ENCODE data around the gene AMBRA1. TPM values are rescaled to one million over a fixed set of nuclear protein-coding genes. Genes with fewer than 3 reads are reported as not detected.
A peak's percentile ranks its signal among the peaks of the same experiment; 100 is the strongest.

Gene AMBRA1
- total RNA-seq, 4 donors from 2014 or later: 20.0 to 28.9 (median 26.0) TPM

DNA sequence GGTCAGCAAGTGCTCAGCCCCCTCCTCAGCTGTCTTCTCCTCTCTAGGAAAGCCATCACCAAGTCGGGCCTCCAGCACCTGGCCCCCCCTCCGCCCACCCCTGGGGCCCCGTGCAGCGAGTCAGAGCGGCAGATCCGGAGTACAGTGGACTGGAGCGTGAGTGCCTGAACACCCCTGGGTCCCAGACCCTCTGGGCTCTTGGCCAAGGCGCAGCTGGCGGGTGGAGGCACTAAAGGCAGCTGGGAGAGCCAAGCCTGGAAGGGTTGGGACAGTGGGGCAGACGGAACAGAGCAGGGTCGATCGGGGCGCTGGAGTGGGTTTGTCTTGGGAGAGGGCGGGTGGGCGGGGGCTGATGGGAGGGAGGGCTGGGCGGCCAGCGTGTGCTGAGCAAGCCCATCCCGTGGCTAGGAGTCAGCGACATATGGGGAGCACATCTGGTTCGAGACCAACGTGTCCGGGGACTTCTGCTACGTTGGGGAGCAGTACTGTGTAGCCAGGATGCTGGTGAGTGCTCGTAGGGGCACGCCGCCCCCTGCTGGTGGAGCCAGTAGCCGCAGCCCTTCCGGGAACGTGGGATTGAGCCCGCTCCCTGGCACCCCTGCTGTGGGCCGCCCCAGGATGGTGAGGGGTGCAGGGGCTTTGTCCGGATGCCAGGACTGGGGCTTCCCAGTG, 226.4 kb downstream of the AMBRA1 start:
- intact Hi-C loops (cut with DNase I): loop anchor here (2.0 kb wide), 1 partner anchor 15 kb away; no protein-coding TSS in a partner anchor
- H3K27ac ChIP-seq (replicated peaks in 1 of 4): peak overlapping the region in 2 of 4 donors; percentile 8 to 32
- no peaks in the 10 kb centered on the region for H3K9me3 ChIP-seq
- peaks cover 30 to 53% (median 41%) of the 10 kb centered on the region in 4 donors for H3K4me1 ChIP-seq
- H3K27me3 ChIP-seq: no peaks in the 10 kb centered on the region
- 9% methylated on average over 16 of the region's 32 CpGs for WGBS
- peaks cover 0 to 53% (median 43%) of the 10 kb centered on the region in 4 donors for H3K36me3 ChIP-seq
- TF ChIP-seq, protein P1, sequence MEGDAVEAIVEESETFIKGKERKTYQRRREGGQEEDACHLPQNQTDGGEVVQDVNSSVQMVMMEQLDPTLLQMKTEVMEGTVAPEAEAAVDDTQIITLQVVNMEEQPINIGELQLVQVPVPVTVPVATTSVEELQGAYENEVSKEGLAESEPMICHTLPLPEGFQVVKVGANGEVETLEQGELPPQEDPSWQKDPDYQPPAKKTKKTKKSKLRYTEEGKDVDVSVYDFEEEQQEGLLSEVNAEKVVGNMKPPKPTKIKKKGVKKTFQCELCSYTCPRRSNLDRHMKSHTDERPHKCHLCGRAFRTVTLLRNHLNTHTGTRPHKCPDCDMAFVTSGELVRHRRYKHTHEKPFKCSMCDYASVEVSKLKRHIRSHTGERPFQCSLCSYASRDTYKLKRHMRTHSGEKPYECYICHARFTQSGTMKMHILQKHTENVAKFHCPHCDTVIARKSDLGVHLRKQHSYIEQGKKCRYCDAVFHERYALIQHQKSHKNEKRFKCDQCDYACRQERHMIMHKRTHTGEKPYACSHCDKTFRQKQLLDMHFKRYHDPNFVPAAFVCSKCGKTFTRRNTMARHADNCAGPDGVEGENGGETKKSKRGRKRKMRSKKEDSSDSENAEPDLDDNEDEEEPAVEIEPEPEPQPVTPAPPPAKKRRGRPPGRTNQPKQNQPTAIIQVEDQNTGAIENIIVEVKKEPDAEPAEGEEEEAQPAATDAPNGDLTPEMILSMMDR (IDR thresholded peaks at IDR 0.05): peak; percentile 82 to 94 (median 91)
- TF ChIP-seq POLR2AphosphoS5 (IDR thresholded peaks at IDR 0.05) (peak in 1 of 2 donors; percentile 57), POLR2A (IDR thresholded peaks at IDR 0.05; ENCODE audit: low read depth) (no peak), EP300 (IDR thresholded peaks at IDR 0.05) (no peak)
- no peak for DNase-seq (ENCODE audit: extremely low spot score)
- H3K4me3 ChIP-seq: peak overlapping the region in 3 of 4 donors; percentile 10 to 22 (median 20)

DNA sequence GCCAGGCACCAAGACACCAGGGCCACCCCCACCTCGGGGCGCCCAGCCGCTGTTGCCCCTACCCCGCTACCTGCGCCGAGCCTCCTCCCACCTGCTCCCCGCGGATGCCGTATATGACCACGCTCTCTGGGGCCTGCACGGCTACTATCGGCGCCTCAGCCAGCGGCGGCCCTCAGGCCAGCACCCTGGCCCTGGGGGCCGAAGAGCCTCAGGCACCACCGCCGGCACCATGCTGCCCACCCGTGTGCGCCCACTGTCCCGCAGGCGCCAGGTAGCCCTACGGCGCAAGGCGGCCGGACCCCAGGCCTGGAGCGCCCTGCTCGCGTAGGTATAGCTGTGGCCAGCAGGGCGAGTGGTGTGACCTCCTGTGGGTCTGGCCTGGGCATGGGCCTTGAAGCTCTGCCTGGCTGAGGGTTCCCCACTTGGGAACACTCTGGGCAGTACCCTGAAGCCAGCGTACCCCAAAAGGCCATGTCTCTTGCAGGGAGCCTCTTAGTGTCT, 227.1 kb downstream of the AMBRA1 start:
- Histone ChIP-seq H3K36me3 (peaks cover 0 to 46% (median 37%) of the 10 kb centered on the region in 4 donors), H3K27ac (replicated peaks in 1 of 4) (peak overlapping the region in 1 of 4 donors; percentile 8), H3K27me3 (no peaks in the 10 kb centered on the region), H3K4me1 (peaks cover 37 to 60% (median 47%) of the 10 kb centered on the region in 4 donors), H3K9me3 (no peaks in the 10 kb centered on the region), H3K4me3 (no peak overlapping the region)
- WGBS: 93% methylated on average over 19 of the region's 31 CpGs
- TF ChIP-seq, protein P1 (IDR thresholded peaks at IDR 0.05): no peak
- TF ChIP-seq POLR2AphosphoS5 (IDR thresholded peaks at IDR 0.05) (no peak), POLR2A (IDR thresholded peaks at IDR 0.05; ENCODE audit: low read depth) (no peak), EP300 (IDR thresholded peaks at IDR 0.05) (no peak)
- intact Hi-C loops (cut with DNase I): loop anchor here (2.0 kb wide), 1 partner anchor 14 kb away; no protein-coding TSS in a partner anchor
- DNase-seq (ENCODE audit: extremely low spot score): no peak

DNA sequence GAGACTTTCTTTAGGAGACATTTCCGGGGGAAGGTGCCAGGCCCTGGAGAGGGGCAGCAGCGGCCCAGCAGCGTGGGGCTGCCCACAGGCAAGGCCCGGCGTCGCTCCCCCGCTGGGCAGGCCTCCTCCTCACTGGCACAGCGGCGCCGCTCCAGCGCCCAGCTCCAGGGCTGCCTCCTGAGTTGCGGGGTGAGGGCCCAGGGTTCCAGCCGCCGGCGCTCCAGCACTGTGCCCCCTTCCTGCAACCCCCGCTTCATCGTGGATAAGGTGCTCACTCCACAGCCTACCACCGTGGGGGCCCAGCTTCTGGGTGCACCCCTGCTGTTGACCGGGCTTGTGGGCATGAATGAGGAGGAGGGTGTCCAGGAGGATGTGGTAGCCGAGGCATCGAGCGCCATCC, 227.6 kb downstream of the AMBRA1 start:
- DNase-seq (ENCODE audit: extremely low spot score): no peak
- TF ChIP-seq, protein P1 (IDR thresholded peaks at IDR 0.05): no peak
- TF ChIP-seq POLR2AphosphoS5 (IDR thresholded peaks at IDR 0.05): no peak
- no peak for TF ChIP-seq EP300 (IDR thresholded peaks at IDR 0.05)
- TF ChIP-seq POLR2A (IDR thresholded peaks at IDR 0.05; ENCODE audit: low read depth): no peak
- Histone ChIP-seq H3K36me3 (peaks cover 0 to 42% (median 32%) of the 10 kb centered on the region in 4 donors), H3K4me3 (no peak overlapping the region), H3K27me3 (no peaks in the 10 kb centered on the region), H3K4me1 (peaks cover 41 to 65% (median 52%) of the 10 kb centered on the region in 4 donors), H3K27ac (replicated peaks in 1 of 4) (no peak overlapping the region), H3K9me3 (no peaks in the 10 kb centered on the region)
- intact Hi-C loops (cut with DNase I): loop anchor here (2.0 kb wide), 1 partner anchor 13 kb away; no protein-coding TSS in a partner anchor
- WGBS: 87% methylated on average over 13 of the region's 22 CpGs

DNA sequence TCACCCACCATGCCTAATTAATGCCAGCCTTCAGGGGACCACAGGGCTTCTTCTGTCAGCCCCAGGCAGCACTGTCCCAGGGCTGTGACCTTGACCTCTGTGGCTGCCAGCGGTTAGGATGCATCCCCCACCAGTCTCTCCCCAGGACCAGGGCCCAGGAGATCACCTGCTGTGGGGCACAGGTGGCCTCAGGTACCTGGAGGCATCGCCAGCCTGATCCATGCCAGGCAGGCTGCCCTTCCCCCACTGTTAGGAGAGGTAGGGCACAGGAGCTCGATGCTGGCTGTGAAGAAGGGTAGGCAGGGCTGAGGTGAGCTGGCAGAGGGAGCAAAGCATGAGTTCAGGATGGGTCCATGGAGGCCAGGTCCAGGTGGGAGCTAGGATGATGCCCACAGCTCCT, 229.0 kb downstream of the AMBRA1 start:
- 87% methylated on average over 3 of the region's 3 CpGs for WGBS
- Histone ChIP-seq H3K9me3 (no peaks in the 10 kb centered on the region), H3K36me3 (peaks cover 0 to 27% (median 18%) of the 10 kb centered on the region in 4 donors), H3K27me3 (no peaks in the 10 kb centered on the region), H3K4me1 (peaks cover 52 to 79% (median 63%) of the 10 kb centered on the region in 4 donors), H3K4me3 (no peak overlapping the region), H3K27ac (replicated peaks in 1 of 4) (no peak overlapping the region)
- TF ChIP-seq POLR2A (IDR thresholded peaks at IDR 0.05; ENCODE audit: low read depth) (no peak), POLR2AphosphoS5 (IDR thresholded peaks at IDR 0.05) (no peak), EP300 (IDR thresholded peaks at IDR 0.05) (no peak)
- TF ChIP-seq, protein P1 (IDR thresholded peaks at IDR 0.05): no peak
- intact Hi-C loops (cut with DNase I): no loop called here
- no peak for DNase-seq (ENCODE audit: extremely low spot score)
